ENCODE measurements around the gene KCNT1.
"Not testable (repeated sequence)": the region's sequence is repeated elsewhere in the genome, so short reads cannot be mapped to it uniquely, and the experiment has no call there.

Gene KCNT1

DNA sequence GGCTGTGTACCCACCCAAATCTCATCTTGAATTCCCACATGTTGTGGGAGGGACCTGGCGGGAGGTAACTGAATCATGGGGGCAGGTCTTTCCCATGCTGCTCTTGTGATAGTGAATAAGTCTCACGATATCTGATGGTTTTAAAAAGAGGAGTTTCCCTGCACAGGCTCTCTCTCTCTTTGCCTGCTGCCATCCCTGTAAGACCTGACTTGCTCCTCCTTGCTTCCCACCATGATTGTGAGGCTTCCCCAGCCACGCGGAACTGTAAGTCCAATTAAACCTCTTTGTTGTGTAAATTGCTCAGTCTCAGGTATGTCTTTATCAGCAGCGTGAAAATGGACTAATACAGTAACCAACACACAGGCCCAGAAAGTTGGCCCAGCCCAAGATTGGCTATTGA, 33.0 kb upstream of the KCNT1 start:
- not testable (repeated sequence) for ATAC-seq; H3K36me3 Mint-ChIP-seq; H3K4me1 Mint-ChIP-seq; H3K27ac Mint-ChIP-seq; H3K4me3 Mint-ChIP-seq; DNase-seq (ENCODE audit: low spot score in 2 of 2); H3K9me3 Mint-ChIP-seq

DNA sequence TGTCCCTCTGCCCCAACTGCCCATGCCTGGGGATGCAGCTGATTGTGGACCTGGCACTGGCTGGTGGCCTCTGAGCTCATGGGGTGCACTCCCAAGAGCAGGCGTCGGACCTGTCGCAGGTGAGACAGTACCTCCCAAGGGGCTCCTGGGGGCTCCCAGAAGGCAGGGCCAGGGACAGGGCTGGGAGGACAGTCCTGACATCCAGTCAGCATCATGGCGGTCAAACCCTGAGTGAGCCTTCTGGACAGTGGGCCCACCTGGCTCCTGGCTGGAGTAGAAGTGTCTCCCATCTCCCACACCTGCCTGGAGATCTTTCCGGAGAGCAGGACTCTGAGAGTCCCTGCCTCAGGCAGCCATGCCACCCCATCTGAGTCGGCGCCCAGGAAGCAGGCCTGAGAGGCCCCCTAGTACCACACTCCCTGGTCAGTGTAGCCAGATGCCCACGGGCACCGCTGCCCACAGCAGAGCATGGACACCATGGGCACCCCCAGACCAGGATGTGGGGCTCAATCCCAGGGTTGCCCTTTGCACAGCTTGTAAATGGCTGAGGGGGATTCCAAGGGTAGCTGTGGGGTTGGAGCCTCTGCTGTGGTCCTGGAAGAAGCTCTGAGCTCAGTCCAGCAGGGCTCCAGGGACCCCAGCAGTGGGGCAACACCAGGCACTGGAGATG, 32.2 kb upstream of the KCNT1 start:
- ATAC-seq (peak; percentile 4), DNase-seq (ENCODE audit: low spot score in 2 of 2) (no peak)
- H3K27ac Mint-ChIP-seq, result no peak overlapping the region
- no peaks in the 10 kb centered on the region for H3K36me3 Mint-ChIP-seq
- H3K4me1 Mint-ChIP-seq, result no peaks in the 10 kb centered on the region
- H3K9me3 Mint-ChIP-seq, result no peaks in the 10 kb centered on the region
- no peak overlapping the region for H3K4me3 Mint-ChIP-seq

DNA sequence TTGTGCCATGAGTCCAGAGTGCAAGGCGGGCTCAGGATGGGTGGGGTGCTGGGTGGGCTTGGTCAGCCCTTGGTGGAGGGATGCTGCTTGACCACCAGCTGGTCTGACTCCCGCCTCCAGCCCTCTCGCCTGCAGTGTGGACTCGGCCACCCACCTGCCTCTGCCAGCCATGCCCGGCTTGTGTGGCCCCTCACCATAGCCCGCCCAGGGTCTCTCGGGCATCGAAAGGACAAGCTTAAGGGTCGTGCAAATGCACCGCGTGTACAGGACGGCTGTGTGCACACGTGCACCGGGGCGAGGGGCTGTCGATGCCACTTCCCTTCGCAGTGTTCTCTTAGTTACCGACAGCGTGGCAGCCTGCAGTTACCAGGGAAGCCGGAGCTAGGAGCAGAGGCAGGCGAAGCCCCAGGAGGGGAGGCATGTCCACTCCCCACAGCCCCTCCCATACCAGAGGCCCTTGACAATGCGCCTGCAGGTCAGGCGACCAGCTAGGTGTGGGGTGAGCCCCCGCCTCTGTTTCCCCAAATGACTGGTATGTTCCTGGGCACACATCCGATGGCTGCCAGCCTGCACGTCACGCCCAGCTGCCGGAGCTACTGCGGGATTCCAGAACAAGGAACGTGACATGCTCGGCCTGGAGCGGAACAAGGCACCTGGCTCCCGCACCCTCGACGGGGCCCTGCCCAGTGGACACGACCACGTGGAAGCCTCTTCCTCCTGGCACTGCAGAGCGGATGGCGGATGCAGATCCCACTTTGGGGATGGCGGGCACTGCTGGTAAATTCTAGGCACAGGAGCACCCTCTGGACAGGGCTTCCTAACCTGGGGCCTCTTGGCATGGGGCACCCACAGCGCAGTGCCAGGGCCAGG, 31.0 kb upstream of the KCNT1 start:
- DNase-seq (ENCODE audit: low spot score in 2 of 2), result no peak
- Mint-ChIP-seq H3K27ac (no peak overlapping the region), H3K4me3 (no peak overlapping the region), H3K4me1 (no peaks in the 10 kb centered on the region), H3K36me3 (no peaks in the 10 kb centered on the region), H3K9me3 (no peaks in the 10 kb centered on the region)
- no peak for ATAC-seq

DNA sequence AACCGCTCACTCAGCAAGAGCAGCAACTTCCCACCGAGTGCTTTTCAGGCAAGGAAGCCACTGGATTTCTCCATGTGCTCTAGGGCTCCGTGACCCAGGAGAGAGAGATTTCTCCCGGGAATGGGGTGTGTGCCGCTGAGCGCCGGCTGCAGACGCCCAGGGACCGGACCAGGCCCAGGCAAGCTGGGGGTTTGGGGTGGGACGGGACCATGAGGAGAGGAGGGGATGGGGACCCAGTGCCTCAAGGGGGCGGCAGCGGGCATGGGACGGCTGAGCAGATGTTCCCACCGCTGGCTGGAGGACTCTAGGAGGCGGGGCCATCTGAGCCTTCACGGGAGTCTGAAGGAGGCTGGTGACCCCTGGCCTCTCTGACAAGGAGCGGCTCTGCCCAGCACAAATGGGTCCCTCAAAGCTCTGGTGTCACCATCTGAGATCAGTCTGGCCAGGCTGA, 30.4 kb upstream of the KCNT1 start:
- ATAC-seq (no peak), DNase-seq (ENCODE audit: low spot score in 2 of 2) (no peak)
- no peak overlapping the region for H3K27ac Mint-ChIP-seq
- no peaks in the 10 kb centered on the region for H3K9me3 Mint-ChIP-seq
- no peaks in the 10 kb centered on the region for H3K4me1 Mint-ChIP-seq
- H3K36me3 Mint-ChIP-seq, result no peaks in the 10 kb centered on the region
- H3K4me3 Mint-ChIP-seq, result no peak overlapping the region

DNA sequence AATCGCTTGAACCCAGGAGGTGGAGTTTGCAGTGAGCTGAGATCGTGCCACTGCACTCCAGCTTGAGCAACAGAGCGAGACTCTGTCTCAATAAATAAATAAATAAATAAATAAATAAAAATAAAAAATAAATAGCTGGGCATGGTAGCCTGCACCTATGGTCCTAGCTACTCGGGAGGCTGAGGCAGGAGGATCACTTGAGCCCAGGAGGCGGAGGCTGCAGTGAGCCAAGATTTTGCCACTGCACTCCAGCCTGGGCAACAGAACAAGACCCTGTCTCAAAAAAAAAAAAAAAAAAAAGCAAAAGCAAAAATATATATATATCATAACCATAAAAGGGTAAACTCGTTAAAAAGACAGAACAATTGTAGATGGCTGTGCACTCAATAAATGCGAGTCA, 29.2 kb upstream of the KCNT1 start:
- DNase-seq (ENCODE audit: low spot score in 2 of 2), result not testable (repeated sequence)

DNA sequence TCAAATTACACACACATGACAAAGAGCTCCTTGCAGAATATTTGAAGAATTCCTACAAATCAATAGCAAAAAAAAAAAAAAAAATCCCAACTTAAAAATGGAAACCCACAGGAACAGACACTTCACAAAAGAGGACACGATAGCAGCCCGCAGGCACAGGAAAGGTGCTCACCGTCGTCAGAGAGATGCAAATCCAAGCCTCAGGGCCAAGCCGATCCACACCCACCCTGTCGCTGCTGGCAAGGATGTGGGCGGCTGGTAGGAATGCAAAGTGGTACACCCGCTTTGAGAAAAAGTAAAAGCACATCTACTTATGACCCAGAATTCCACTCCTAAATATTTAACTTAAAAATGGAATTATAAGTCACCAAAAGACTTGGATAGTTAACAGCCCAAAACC, 28.0 kb upstream of the KCNT1 start:
- Mint-ChIP-seq H3K36me3 (no peaks in the 10 kb centered on the region), H3K4me3 (no peak overlapping the region), H3K4me1 (no peaks in the 10 kb centered on the region), H3K27ac (no peak overlapping the region), H3K9me3 (no peaks in the 10 kb centered on the region)
- DNase-seq (ENCODE audit: low spot score in 2 of 2), result no peak
- no peak for ATAC-seq

More for the DNA sequence above, 29.2 kb upstream of the KCNT1 start:
- H3K4me3 Mint-ChIP-seq, H3K27ac Mint-ChIP-seq, H3K36me3 Mint-ChIP-seq, H3K4me1 Mint-ChIP-seq, H3K9me3 Mint-ChIP-seq, ATAC-seq: not testable (repeated sequence)

DNA sequence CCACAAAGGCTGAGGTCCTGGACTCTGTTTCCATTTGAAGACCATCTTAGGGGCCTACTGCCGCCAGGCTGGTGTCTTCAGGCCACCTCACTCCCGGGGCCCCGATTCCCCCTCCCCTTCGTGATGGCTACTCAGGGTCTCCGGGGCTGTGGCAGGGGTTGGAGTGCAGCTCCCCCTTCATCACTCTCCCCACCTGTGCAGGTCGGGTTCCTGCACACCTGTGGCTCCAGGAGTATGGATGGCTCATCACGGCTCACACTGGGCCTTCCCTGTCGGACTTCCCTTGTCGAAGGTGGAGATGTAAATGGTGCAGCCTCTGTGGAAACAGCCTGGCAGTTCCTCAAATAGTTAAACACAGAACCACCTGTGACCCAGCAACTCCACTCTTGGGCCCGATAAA, 27.0 kb upstream of the KCNT1 start:
- no peak overlapping the region for H3K27ac Mint-ChIP-seq
- DNase-seq (ENCODE audit: low spot score in 2 of 2) (no peak), ATAC-seq (no peak)
- peaks cover 2% of the 10 kb centered on the region for H3K4me1 Mint-ChIP-seq
- H3K4me3 Mint-ChIP-seq, result no peak overlapping the region
- H3K9me3 Mint-ChIP-seq, result no peaks in the 10 kb centered on the region
- no peaks in the 10 kb centered on the region for H3K36me3 Mint-ChIP-seq

DNA sequence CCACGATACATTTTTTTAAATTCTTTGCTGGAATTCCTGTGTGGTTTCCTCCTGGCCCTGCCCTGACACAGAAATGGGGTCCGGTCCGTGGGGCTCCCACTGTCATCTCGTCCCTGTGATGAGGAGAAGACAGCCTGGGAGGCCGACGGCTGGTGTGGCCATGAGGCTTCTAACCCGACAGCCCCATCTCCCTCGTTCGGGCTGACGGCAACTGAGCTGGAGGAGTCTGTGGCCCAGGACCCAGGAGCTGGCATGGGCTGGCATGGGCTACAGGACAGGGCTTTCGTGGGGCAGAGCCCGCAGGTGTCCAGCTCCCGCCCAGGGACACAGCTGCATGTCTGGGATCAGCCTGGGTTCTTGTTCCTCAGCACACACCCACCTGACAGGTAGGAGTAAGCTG, 25.1 kb upstream of the KCNT1 start:
- Mint-ChIP-seq H3K4me1 (peaks cover 5% of the 10 kb centered on the region), H3K36me3 (no peaks in the 10 kb centered on the region), H3K4me3 (no peak overlapping the region), H3K27ac (no peak overlapping the region), H3K9me3 (no peaks in the 10 kb centered on the region)
- DNase-seq (ENCODE audit: low spot score in 2 of 2) (no peak), ATAC-seq (no peak)

DNA sequence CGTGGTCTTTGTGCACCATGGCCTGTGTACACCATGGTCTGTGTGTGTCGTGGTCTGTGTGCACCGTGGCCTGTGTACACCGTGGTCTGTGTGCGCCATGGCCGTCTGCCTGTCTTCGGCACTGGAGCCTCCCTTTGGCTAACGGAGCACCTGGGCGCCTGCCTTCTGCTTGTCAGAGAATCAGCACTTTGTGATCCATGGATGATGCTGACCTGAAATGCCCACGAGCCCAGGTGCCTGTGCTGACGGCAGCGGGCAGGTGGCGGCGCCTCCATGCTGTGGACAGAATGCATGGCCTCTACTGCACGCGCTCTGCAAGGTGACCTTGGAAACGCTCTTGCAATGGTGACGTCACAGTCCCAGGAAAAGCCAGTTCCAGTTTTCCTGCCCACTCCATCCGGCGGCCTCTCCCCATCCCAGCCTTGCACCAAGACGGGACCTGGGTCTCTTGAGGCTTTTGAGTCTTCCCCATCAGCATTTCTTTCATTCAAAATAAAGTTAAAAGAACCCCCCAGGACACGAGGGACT, 24.3 kb upstream of the KCNT1 start:
- DNase-seq (ENCODE audit: low spot score in 2 of 2), result no peak
- no peaks in the 10 kb centered on the region for H3K36me3 Mint-ChIP-seq

DNA sequence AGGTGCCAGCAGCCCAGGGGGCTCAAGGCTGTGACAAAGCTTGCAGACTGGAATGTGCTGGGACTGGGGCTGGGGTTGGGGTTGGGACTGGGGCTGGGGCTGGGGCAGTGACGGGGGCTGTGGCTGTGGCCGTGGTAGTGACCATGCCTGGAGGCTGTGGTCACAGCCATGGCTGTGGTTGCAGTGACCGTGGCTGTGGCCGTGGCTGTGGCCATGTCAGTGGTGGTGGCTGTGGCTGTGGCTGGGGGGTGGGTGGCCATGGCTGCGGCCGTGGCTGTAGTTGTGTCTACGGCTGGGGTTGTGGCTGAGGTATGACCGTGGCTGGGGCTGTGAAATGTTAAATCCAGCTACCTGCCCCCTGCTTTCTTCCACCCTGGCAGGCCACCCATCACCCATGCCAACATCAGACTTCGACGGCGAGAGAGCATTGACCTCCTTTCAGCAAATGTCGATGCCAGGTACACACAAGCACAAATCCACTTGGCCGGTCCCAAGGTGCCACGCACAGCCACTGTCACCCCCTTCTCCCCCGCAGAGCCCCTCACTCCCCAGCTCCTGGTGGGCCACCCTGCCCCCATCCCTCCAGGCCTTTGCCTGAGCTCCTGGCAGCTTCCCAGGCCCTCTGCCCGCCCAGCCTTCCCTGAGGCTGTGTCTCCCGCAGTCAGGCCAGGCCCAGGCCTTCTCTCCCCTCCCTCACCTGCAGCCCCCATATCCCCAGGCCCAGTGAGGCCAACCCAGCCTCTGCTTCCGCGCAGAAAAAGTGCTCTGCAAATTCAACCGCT, 23.6 kb upstream of the KCNT1 start:
- Mint-ChIP-seq H3K27ac (no peak overlapping the region), H3K4me3 (no peak overlapping the region), H3K4me1 (peaks cover 5% of the 10 kb centered on the region), H3K36me3 (no peaks in the 10 kb centered on the region), H3K9me3 (no peaks in the 10 kb centered on the region)
- DNase-seq (ENCODE audit: low spot score in 2 of 2), result no peak
- peak; percentile 19 for ATAC-seq

More for the DNA sequence above, 24.3 kb upstream of the KCNT1 start:
- no peaks in the 10 kb centered on the region for H3K9me3 Mint-ChIP-seq
- H3K4me1 Mint-ChIP-seq, result peaks cover 5% of the 10 kb centered on the region
- no peak overlapping the region for H3K27ac Mint-ChIP-seq
- no peak for ATAC-seq
- no peak overlapping the region for H3K4me3 Mint-ChIP-seq

DNA sequence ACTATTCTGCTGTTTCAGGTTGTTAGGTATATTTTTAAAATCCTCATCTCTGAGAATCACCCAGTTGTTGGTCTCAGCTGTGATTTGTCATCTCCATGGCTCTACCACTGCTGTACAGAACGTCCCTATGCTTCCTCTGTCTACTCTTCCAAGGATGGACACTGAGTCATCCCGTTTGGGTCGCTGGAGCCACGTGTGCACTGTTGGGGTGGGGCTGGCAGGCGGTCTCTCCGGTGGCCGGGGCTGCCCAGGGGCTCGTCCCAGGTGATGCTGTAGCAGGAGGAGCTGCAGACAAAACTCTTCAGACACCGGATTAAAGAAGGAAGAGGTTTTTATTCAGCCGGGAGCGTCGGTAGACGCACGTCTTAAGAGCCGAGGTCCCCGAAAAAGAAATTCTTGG, 21.9 kb upstream of the KCNT1 start:
- no peak overlapping the region for H3K4me3 Mint-ChIP-seq
- no peak overlapping the region for H3K27ac Mint-ChIP-seq
- H3K36me3 Mint-ChIP-seq, result no peaks in the 10 kb centered on the region
- no peak for DNase-seq (ENCODE audit: low spot score in 2 of 2)
- no peaks in the 10 kb centered on the region for H3K9me3 Mint-ChIP-seq
- peaks cover 5% of the 10 kb centered on the region for H3K4me1 Mint-ChIP-seq
- ATAC-seq, result no peak

DNA sequence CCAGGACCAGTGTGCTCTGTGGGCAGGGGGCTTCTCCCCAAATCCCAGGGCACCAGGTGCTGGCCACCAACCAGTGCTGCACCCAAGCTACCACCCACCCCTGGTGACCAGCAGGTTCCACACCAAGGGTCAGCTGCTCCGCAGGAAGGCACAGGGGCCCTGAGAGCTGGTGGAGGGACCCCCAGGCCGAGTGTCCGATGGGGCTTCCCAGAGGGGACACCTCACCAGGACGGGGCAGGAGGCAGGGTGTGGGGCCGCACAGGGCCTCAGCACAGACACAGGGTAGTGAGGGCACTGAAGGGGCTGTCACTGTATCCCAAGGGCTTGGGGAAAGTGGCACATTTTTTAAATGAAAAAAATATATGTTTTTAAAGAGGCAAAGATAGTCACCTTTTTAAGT, 20.8 kb upstream of the KCNT1 start:
- Mint-ChIP-seq H3K4me1 (peaks cover 5% of the 10 kb centered on the region), H3K36me3 (no peaks in the 10 kb centered on the region), H3K9me3 (no peaks in the 10 kb centered on the region), H3K4me3 (no peak overlapping the region), H3K27ac (no peak overlapping the region)
- no peak for ATAC-seq
- DNase-seq (ENCODE audit: low spot score in 2 of 2), result no peak

DNA sequence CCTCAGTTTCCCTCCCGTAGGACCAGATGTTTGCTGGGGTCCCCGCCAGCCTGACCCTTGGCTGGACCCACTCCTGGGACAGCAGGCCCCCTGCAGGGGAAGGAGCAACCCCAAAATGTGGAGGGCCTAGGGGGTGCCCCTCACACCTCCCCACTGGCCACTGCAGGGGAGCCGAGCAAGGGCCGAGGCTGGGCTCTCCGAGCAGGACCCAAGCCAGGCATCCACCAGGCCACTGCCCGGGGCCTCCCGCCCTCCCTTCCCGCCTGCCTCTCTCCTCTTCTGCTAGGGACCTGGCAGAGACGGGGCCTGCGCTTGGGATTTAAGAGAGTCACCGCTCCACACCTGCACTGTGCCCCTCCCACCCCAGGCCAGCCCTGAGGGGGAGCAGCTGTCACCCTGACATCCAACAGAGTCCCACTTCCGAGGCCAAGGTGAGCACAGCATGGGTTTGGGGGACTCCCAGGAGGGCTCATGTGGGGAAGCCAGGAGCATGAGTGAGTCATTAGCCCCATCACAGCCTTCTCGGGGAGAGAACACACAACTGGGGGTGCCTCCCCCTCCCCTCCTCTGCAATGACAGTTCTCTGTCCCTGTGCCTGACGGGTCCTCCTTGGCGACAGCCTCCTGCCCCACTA, 18.5 kb upstream of the KCNT1 start:
- no peak for DNase-seq (ENCODE audit: low spot score in 2 of 2)
- no peak overlapping the region for H3K4me3 Mint-ChIP-seq
- ATAC-seq, result no peak
- no peak overlapping the region for H3K27ac Mint-ChIP-seq
- no peaks in the 10 kb centered on the region for H3K9me3 Mint-ChIP-seq
- H3K36me3 Mint-ChIP-seq, result no peaks in the 10 kb centered on the region
- H3K4me1 Mint-ChIP-seq, result peaks cover 5% of the 10 kb centered on the region

DNA sequence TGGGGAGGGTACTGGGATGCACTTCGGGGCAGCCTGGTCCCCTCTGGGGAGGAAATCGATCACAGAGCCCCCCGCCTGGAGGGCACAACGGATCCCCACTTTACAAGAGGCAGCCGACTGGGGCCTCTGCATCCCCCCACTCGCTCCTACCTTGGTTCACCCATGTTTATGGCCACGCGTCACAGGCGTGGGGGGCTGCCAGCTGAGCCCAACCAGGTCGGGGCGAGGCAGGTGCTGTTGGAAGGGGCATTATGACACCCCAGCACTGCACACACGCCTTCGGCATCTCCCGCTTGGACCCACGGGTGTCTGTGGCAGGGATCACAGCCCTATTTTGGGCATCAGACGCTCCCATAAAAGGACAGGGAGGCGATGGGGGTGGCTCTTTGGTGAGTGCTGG, 17.3 kb upstream of the KCNT1 start:
- no peaks in the 10 kb centered on the region for H3K36me3 Mint-ChIP-seq
- H3K4me3 Mint-ChIP-seq, result no peak overlapping the region
- H3K9me3 Mint-ChIP-seq, result no peaks in the 10 kb centered on the region
- ATAC-seq (no peak), DNase-seq (ENCODE audit: low spot score in 2 of 2) (no peak)
- no peak overlapping the region for H3K27ac Mint-ChIP-seq
- peaks cover 5% of the 10 kb centered on the region for H3K4me1 Mint-ChIP-seq

DNA sequence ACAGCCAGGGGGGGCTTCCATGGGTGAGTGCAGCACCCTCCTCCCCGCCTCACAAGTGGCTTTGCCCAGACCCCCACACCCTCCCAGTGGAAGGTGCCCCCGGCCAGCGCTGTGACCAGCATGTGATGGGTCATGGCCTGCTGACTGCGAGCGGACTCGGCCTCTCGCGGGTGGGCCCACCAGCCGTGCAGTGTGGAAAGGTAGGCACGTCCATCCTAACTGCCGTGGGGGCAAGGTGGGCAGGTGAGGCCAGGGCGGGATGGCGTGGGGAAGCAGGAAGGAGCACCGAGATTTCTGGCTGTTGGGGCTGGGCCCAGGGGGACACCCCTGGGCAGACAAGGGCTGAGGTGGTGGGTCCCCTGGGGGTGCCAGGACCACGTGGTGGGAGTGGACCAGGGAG, 14.8 kb upstream of the KCNT1 start:
- ATAC-seq (no peak), DNase-seq (ENCODE audit: low spot score in 2 of 2) (no peak)
- Mint-ChIP-seq H3K4me3 (no peak overlapping the region), H3K4me1 (no peaks in the 10 kb centered on the region), H3K9me3 (no peaks in the 10 kb centered on the region), H3K27ac (no peak overlapping the region), H3K36me3 (no peaks in the 10 kb centered on the region)
